CD4-positive, alpha-beta T cell treated with Interleukin-21 for 1 hour (primary cell): Measurements from ENCODE around the gene CYFIP1.

Source experiments
- DNase-seq: peaks from one replicate; pipeline ENCODE4 v3.0.0-alpha.2; 2020

The CYFIP1 gene

GRCh38 chr15:22863356-22863755 lies 116.8 kb downstream of the CYFIP1 start:
- no peak for DNase-seq

GRCh38 chr15:22861161-22861560 lies 119.0 kb downstream of the CYFIP1 start:
- DNase-seq = no peak

DNA sequence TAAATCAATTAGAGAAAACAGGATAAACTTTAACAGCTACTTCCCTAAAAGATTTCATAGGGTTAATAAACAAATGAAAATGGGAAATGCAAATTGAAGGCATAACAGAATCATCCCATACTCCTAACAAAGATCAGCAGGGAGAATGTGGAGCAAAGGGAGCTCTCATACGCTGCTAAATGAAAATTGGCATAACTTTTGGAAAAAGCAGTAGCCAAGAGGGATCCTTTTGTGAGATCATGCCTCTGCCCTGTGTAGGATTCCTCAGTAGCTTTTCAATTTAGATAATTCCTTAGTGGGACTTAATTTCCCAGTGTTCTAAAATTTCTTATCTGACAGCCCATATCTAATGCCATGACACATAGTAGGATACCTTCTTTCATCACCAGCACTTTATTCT lies 123.5 kb downstream of the CYFIP1 start:
- no peak for DNase-seq

DNA sequence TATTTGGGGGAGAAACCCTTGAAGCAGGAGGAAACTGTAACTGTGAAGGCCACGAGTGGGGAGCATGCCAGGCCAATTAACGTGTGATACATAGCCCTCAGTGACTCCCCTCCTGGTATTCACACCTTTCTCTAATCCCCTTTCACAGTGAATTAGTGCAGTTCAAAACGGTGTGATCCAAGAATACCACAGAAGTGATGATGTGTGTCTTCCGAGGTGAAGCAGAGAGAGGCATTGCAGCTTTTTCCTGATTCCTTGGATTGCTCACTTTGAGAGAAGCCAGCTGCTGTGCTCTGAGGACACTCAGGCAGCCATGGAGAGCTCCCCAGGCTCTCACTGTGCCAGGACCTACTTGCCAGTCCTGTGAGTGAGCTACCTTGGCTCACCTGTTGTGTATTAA lies 124.4 kb downstream of the CYFIP1 start:
- DNase-seq = no peak

DNA sequence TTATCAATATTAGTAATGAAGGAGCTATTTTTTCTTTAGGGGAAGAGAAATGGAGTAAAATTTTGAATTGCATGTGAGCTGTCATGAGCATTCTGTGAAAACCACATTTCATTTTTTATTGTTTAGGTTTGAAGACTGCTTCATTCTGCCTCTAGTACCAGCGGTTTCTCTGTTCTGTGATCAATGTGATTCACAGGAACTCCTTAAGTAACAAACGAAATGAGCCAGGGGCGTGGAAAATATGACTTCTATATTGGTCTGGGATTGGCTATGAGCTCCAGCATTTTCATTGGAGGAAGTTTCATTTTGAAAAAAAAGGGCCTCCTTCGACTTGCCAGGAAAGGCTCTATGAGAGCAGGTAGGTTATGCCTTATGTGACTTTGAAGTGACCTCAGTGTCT lies 128.7 kb downstream of the CYFIP1 start:
- no peak for DNase-seq

DNA sequence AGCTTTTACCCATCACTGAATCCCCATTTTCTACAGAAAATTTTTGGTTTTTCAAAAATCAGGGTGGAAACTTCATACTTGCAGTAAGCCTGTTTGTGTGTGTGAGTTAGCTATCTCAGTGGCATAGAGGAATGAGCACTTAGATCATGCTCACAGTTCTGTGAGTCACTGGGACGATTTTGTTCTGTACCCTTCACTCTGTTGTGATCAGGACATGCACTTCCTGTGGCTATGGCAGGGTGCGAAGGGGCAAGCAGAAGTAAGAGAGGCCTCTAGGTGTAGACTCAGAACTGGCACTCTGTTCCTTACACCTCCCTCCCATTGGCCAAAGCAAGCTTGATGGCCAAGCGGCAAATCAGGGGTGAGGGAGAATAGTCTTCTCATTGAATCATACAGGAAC lies 130.1 kb downstream of the CYFIP1 start:
- no peak for DNase-seq

- no peak for DNase-seq
Measured at GRCh38 chr15:22846073-22846472, 134.1 kb downstream of the CYFIP1 start.

DNA sequence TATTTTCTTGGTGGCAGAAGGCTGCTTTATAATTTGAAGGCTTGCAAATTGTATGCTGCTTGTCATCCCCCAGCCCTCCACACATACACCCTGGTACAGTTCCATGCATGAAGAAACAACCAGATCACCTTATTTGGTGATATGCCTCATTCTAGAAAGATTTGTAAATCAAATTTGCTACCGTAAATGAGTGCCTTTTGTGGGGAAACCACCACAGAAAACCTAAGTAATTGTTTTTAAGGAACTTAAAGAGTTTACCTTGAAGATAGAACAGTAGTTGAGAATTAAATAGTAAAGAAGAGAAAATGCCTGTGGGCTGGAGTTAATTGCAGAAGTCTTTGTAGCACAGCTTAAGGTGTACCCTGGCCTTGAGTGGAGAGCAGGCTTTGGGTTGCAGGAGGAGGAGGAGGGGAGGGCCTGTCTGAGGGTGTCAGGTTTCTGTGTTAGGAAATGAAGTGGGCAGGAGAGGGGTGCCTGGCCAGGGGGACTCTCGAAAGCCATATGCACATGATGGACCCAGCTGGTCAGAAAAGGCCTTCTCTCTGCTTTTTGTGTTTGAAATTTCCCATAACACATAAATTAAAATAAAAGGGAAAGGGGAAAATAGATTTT lies 134.8 kb downstream of the CYFIP1 start:
- no peak for DNase-seq

GRCh38 chr15:22844421-22845288 lies 135.5 kb downstream of the CYFIP1 start:
- DNase-seq = no peak

GRCh38 chr15:22839046-22839695 lies 141.0 kb downstream of the CYFIP1 start:
- peak; percentile 10 for DNase-seq

GRCh38 chr15:22838292-22839042 lies 141.7 kb downstream of the CYFIP1 start, which contains the start of gene NIPA2:
Gene NIPA2, plus strand, starts transcription at chr15:22838666. Its CDS starts 13,066 bp downstream, at chr15:22851732.
- DNase-seq = peak; percentile 98

GRCh38 chr15:22831473-22831872 lies 148.7 kb downstream of the CYFIP1 start:
- DNase-seq = no peak

- DNase-seq = no peak
Measured at GRCh38 chr15:22827125-22827524, 153.0 kb downstream of the CYFIP1 start.

DNA sequence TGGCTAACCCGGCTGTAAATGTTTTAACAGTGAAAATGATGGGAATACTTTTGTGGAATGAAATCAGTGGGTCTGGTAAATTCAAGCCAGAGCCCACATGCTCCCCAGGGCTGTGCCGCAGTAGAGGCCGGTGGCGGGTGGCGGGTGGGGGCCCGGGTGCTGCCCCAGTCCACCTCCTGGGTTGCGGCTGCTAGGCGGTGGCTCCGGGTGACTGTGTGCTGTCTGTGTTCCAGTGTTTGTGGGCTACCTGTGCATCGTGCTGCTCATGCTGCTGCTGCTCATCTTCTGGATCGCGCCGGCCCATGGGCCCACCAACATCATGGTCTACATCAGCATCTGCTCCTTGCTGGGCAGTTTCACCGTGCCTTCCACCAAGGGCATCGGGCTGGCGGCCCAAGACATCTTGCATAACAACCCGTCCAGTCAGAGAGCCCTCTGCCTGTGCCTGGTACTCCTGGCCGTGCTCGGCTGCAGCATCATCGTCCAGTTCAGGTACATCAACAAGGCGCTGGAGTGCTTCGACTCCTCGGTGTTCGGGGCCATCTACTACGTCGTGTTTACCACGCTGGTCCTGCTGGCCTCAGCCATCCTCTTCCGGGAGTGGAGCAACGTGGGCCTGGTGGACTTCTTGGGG lies 156.6 kb downstream of the CYFIP1 start:
- DNase-seq = no peak

GRCh38 chr15:22819651-22820050 lies 160.5 kb downstream of the CYFIP1 start:
- no peak for DNase-seq
